ENCODE measurements around the gene NTN1. TPM values are rescaled to one million over a fixed set of nuclear protein-coding genes. Genes with fewer than 3 reads are reported as not detected.

Gene NTN1
- total RNA-seq, 1 donor from 2014 or later = 15.9 TPM

- DNase-seq = peak; percentile 62
Measured at GRCh38 chr17:9232591-9233270, 211.4 kb downstream of the NTN1 start.

- no peak for DNase-seq
Measured at GRCh38 chr17:9233271-9233599, 211.9 kb downstream of the NTN1 start.

GRCh38 chr17:9233761-9234160, 212.5 kb downstream of the NTN1 start:
- DNase-seq = no peak

GRCh38 chr17:9234389-9234945, 213.2 kb downstream of the NTN1 start:
- no peak for DNase-seq

- DNase-seq = no peak
Measured at GRCh38 chr17:9235346-9235745, 214.0 kb downstream of the NTN1 start.

GRCh38 chr17:9236286-9237052, 215.2 kb downstream of the NTN1 start:
- no peak for DNase-seq

- DNase-seq = no peak
Measured at GRCh38 chr17:9237053-9237410, 215.7 kb downstream of the NTN1 start.

- DNase-seq = no peak
Measured at GRCh38 chr17:9237661-9238301, 216.5 kb downstream of the NTN1 start.

GRCh38 chr17:9238340-9239245, 217.3 kb downstream of the NTN1 start:
- DNase-seq = peak; percentile 45

- DNase-seq = peak; percentile 61
Measured at GRCh38 chr17:9239246-9239792, 218.0 kb downstream of the NTN1 start.

- DNase-seq = peak; percentile 72
Measured at GRCh38 chr17:9239793-9240658, 218.7 kb downstream of the NTN1 start.

GRCh38 chr17:9240659-9241370, 219.5 kb downstream of the NTN1 start:
- DNase-seq = peak; percentile 94

- peak; percentile 53 for DNase-seq
Measured at GRCh38 chr17:9241371-9241712, 220.0 kb downstream of the NTN1 start.

GRCh38 chr17:9241774-9242496, 220.6 kb downstream of the NTN1 start:
- DNase-seq = no peak

- DNase-seq = no peak
Measured at GRCh38 chr17:9242497-9242881, 221.2 kb downstream of the NTN1 start.

- DNase-seq = no peak
Measured at GRCh38 chr17:9242983-9243382, 221.7 kb downstream of the NTN1 start.

GRCh38 chr17:9244066-9245052, 223.0 kb downstream of the NTN1 start:
- peak; percentile 78 for DNase-seq

- DNase-seq = no peak
Measured at GRCh38 chr17:9247401-9247938, 226.2 kb downstream of the NTN1 start.
